AG10803 (cell line): Measurements from ENCODE around the gene STK24.

Experiments
- DNase-seq: peaks from one replicate; pipeline ENCODE4 v3.0.0; 2010; ENCODE audit warnings: low read depth
- H3K4me3 ChIP-seq: 2 replicates; pipeline ENCODE4 v1.5.1; 2011; ENCODE audit warnings: mild to moderate bottlenecking, low read length, control low read depth
- CTCF ChIP-seq: conservative IDR thresholded peaks from 2 replicates; pipeline ENCODE4 v1.5.1; 2011; ENCODE audit warnings: mild to moderate bottlenecking, low read length, control low read depth, inconsistent platforms

STK24 gene

GRCh38 chr13:98515818-98516465 lies 61.0 kb downstream of the STK24 start:
- H3K4me3 ChIP-seq, result no peak overlapping the region
- no peak for TF ChIP-seq CTCF
- no peak for DNase-seq

DNA sequence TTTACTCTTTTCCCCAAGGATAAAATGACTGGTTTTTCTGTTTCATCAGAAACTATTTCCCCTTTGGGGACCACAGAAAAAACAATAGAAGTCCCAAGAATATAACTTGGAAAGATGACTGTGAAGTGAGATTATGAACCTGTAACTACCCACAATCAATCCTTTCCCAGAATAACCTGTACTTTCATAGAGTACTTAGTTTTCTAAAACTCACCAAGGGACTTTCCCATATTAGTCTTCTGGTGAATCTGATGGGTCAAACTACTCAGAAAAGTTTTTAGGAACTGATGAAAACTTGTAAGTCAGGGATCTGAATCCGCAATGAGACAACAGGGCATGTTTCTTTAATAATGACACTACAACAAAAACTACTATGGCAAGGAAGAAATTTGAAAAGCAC lies 62.6 kb downstream of the STK24 start:
- TF ChIP-seq CTCF, result no peak
- H3K4me3 ChIP-seq, result no peak overlapping the region
- DNase-seq, result no peak

- no peak for DNase-seq
- no peak overlapping the region for H3K4me3 ChIP-seq
- no peak for TF ChIP-seq CTCF
Measured at GRCh38 chr13:98513837-98514236, 63.1 kb downstream of the STK24 start.

- no peak overlapping the region for H3K4me3 ChIP-seq
- TF ChIP-seq CTCF, result no peak
- DNase-seq, result no peak
Measured at GRCh38 chr13:98512774-98513665, 63.9 kb downstream of the STK24 start.

DNA sequence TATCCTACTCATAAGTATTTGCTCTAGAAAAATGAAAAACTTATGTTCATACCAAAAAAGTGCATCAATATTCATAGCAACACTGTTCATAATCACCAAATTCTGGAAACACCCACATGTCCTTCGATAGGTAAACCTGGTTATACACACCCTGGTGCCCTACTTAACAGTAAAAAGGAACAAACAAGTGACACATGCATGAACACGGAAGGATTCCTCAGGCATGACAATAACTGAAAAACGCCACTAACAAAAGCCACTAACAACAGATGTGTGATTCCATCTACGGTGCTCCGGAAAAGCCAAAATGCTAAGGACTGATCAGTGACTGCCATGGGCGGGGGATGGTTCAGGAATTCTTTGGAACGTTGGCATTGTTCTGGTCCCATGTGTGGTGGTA lies 65.5 kb downstream of the STK24 start:
- no peak overlapping the region for H3K4me3 ChIP-seq
- no peak for DNase-seq
- no peak for TF ChIP-seq CTCF

GRCh38 chr13:98510156-98510509 lies 66.8 kb downstream of the STK24 start:
- no peak overlapping the region for H3K4me3 ChIP-seq
- DNase-seq, result no peak

More at GRCh38 chr13:98510156-98510509, 66.8 kb downstream of the STK24 start:
- no peak for TF ChIP-seq CTCF
